ENCODE results near the gene CYSLTR2.

- no peak for TF ChIP-seq CTCF (IDR thresholded peaks at IDR 0.05; ENCODE audit: low read length)
- TF ChIP-seq EZH2 (IDR thresholded peaks at IDR 0.05; ENCODE audit: borderline replicate concordance, low read length) = no peak
Measured at GRCh38 chr13:48733739-48734335, 80.1 kb downstream of the CYSLTR2 start.
